HepG2 (cell line): ENCODE data around the gene EID1. TPM values are rescaled to one million over a fixed set of nuclear protein-coding genes. Genes with fewer than 3 reads are reported as not detected.

Experiments used
- ATAC-seq: fragments of 200-7000 bp; cut with Tn5 transposase; 3 replicates; pipeline ENCODE4 v1.9.1; 2020; ENCODE audit warnings: mild to moderate bottlenecking, moderate library complexity
- BruUV-seq: library from RNA; stranded (reverse); fragments of 400-500 nt; replicated peaks from 2 replicates; lab custom pipeline; 2021; lab: Mats Ljungman, UMichigan
- CTCF ChIA-PET: fragments of 300-600 bp; formaldehyde crosslinking; extraction: SDS; loops from one replicate; lab custom pipeline; 2021; ENCODE audit warnings: low total read pairs, inconsistent platforms, low intra/inter-chr PET ratio; lab: Yijun Ruan, JAX
- POLR2A ChIA-PET: fragments of 350-600 bp; sonication (Branson Sonifier 250); formaldehyde crosslinking; loops from one replicate; lab custom pipeline; 2020; ENCODE audit warnings: antibody characterized with exemption, inconsistent platforms; lab: Yijun Ruan, JAX
- DNase-seq: peaks from one replicate; pipeline ENCODE4 v3.0.0-alpha.2; 2015; ENCODE audit warnings: low spot score
- FAIRE-seq: peaks from 3 replicates; lab custom pipeline; 2011; peaks lifted over from hg19 to GRCh38; lab: Jason Lieb, UNC
- H2AFZ ChIP-seq: one replicate; pipeline ENCODE4 v1.6.1; 2011; ENCODE audit warnings: low read length, inconsistent platforms
- H3K27ac ChIP-seq: fragments of 300-600 bp; 3 replicates; pipeline ENCODE4 v1.8.0; 2011; ENCODE audit warnings: mixed run types, mild to moderate bottlenecking, mixed read lengths, low read length, inconsistent platforms; ENCODE audit not compliant: insufficient read depth; ENCODE audit errors: extremely low read length
- H3K27me3 ChIP-seq, 2 experiments: fragments of 200-600 bp in 1 of 2; 2 replicates in 1 of 2; 3 replicates in 1 of 2; pipeline versions ENCODE4 v1.6.0 to v1.8.0; 2011; ENCODE audit warnings: low read length in 2 of 2, mild to moderate bottlenecking in 2 of 2, moderate library complexity in 2 of 2, inconsistent platforms in 1 of 2; ENCODE audit not compliant: insufficient read depth in 2 of 2, control insufficient read depth in 1 of 2
- H3K36me3 ChIP-seq, 2 experiments: fragments of 200-600 bp in 1 of 2; replicated peaks in 1 of 2; 2 replicates in 1 of 2; 3 replicates in 1 of 2; pipeline versions ENCODE4 v1.5.1 to v1.8.0; 2011; ENCODE audit warnings: low read length in 2 of 2, inconsistent platforms in 1 of 2; ENCODE audit not compliant: insufficient read depth in 2 of 2, control insufficient read depth in 1 of 2
- H3K4me1 ChIP-seq: 2 replicates; pipeline ENCODE4 v1.5.1; 2012; ENCODE audit warnings: low read length, inconsistent platforms; ENCODE audit not compliant: insufficient read depth
- H3K4me2 ChIP-seq: 2 replicates; pipeline ENCODE4 v1.6.0; 2011; ENCODE audit warnings: low read depth, low read length, inconsistent platforms
- H3K4me3 ChIP-seq, 3 experiments: fragments of 200-600 bp in 1 of 3; sonication (generic), shearing (Covaris generic) in 1 of 3; replicated peaks in 1 of 3; 2 replicates each; pipeline ENCODE4 v1.5.1; 2011 to 2016; ENCODE audit warnings: low read length in 3 of 3, inconsistent platforms in 2 of 3, low read depth in 2 of 3, mild to moderate bottlenecking in 2 of 3, control low read depth in 1 of 3, mixed read lengths in 1 of 3; ENCODE audit not compliant: insufficient read depth in 1 of 3
- H3K79me2 ChIP-seq: one replicate; pipeline ENCODE4 v1.6.1; 2011; ENCODE audit warnings: low read length, inconsistent platforms; ENCODE audit not compliant: insufficient read depth
- H3K9ac ChIP-seq: 2 replicates; pipeline ENCODE4 v1.6.0; 2011; ENCODE audit warnings: mild to moderate bottlenecking, low read depth, low read length, inconsistent platforms; ENCODE audit not compliant: insufficient read depth
- H3K9me3 ChIP-seq: 2 replicates; pipeline ENCODE4 v1.5.1; 2012; ENCODE audit warnings: mild to moderate bottlenecking, low read length
- H4K20me1 ChIP-seq: 2 replicates; pipeline ENCODE4 v1.6.0; 2011; ENCODE audit warnings: inconsistent platforms, mild to moderate bottlenecking, low read length, moderate library complexity; ENCODE audit not compliant: insufficient read depth
- NCOA2 ChIP-seq: sonication (generic); formaldehyde crosslinking; IDR thresholded peaks from 2 replicates; pipeline ENCODE4 v1.8.0; 2022; ENCODE audit warnings: inconsistent platforms
- SMARCE1 ChIP-seq: fragments of 450-650 bp; IDR thresholded peaks from 2 replicates; pipeline ENCODE4 v1.6.1; 2017; ENCODE audit warnings: borderline replicate concordance
- ZNF772 ChIP-seq: sonication (generic); formaldehyde crosslinking; IDR thresholded peaks from 2 replicates; pipeline ENCODE4 v1.5.0; 2020; ENCODE audit warnings: mild to moderate bottlenecking, missing genetic modification reagents
- WGBS: methylation state at CpG from one replicate; pipeline ENCODE4 v1.1.6; 2017; ENCODE audit warnings: low lambda C conversion rate; 5-methylcytosine and 5-hydroxymethylcytosine counted together
- in situ Hi-C: cut with HindIII; loops from 2 replicates; pipeline ENCODE4 v1.10.0; 2017; ENCODE audit warnings: low pct_unique_long_range_greater_than_20kb; ENCODE audit not compliant: extremely low pct_ligation_motif_present
- intact Hi-C: fragments of 100-400 bp; cut with micrococcal nuclease; formaldehyde crosslinking; loops from one replicate; pipeline ENCODE4 v1.10.0; 2022; ENCODE audit not compliant: unreplicated experiment
- polyA plus RNA-seq, 8 experiments: library from polyadenylated mRNA; depleted of rRNA in 3 of 8; stranded (reverse) in 7 of 8; unstranded in 1 of 8; fragments of >200 nt; fragmentation: Illumina TruSeq in 4 of 8; extraction: Trizol in 4 of 8; gene quantifications; 2 replicates each; pipeline versions ENCODE4 v1.2.1 to v1.2.3, GENCODE V29; 2011 to 2016; ENCODE audit warnings: low read depth in 4 of 8, missing spikeins in 1 of 8, mixed read lengths in 1 of 8; ENCODE audit not compliant: insufficient read depth in 1 of 8
- total RNA-seq, 5 experiments: library from RNA; depleted of rRNA; stranded (reverse); fragments of >200 nt; fragmentation: Illumina TruSeq; extraction: Trizol; gene quantifications; 2 replicates each; pipeline ENCODE4 v1.2.3, GENCODE V29; 2016; ENCODE audit warnings: low read depth in 1 of 5
- TF ChIP-seq, protein P1 (sequence below), 2 experiments: fragments of 450-650 bp in 1 of 2; sonication (generic) in 1 of 2; formaldehyde crosslinking in 1 of 2; IDR thresholded peaks; 2 replicates each; pipeline versions ENCODE4 v1.6.1 to v1.8.0; 2016 to 2022; ENCODE audit warnings: antibody characterized with exemption in 1 of 2, mild to moderate bottlenecking in 1 of 2, missing genetic modification reagents in 1 of 2

The EID1 gene
- total and polyA plus RNA-seq, 2 of the 13 experiments (the other 11 are each of a cell fraction or from before 2014, with no cell fraction given): 2.2 to 5.4 TPM

DNA sequence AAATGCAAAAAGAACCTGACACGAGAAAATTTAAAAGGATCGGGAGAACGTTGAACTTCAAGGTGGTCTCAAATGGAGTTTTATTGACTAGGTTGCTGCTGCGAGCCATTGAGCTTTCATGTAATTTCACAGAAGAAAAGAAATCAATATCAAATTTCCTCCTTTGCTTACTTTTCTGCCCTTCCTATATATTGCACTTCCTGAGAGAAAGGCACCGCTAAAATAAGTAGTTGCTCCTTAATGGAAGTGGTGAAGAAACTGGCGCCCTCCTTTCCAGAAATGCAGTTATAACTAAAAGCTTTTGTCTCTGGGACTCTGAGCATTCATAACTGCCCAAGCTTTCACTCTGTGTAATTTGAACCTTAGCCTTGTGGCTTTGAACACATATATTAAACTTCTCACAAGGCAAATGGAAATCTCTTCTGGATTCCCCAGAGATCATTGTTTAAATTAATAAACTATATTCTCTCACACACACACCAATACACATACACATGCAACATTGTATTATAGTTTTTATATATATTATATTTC, 13.4 kb downstream of the EID1 start:
- Histone ChIP-seq H3K4me1 (0 out of 2 replicates have a peak, but pooled peaks cover 7% of the 10 kb centered on the region), H3K9ac (no peak overlapping the region), H3K27me3 (peaks cover 0 to 7% of the 10 kb centered on the region in 2 experiments; a peak in 1 of 5 replicates), H3K36me3 (no peaks in the 10 kb centered on the region), H4K20me1 (no peaks in the 10 kb centered on the region), H3K27ac (no peak overlapping the region), H2AFZ (no peak overlapping the region), H3K4me3 (no peak overlapping the region), H3K9me3 (no peaks in the 10 kb centered on the region), H3K79me2 (no peaks in the 10 kb centered on the region), H3K4me2 (no peak overlapping the region)
- CTCF ChIA-PET: no interaction called here
- DNase-seq (no peak), ATAC-seq (no peak), FAIRE-seq (no peak)
- POLR2A ChIA-PET: no interaction called here
- in situ Hi-C loops: no loop called here
- TF ChIP-seq ZNF772 (CRISPR knock-in tag) (no peak), SMARCE1 (no peak)
- BruUV-seq: no TSS peak
- intact Hi-C loops: no loop called here
- 11% methylated on average over 6 of the region's 6 CpGs for WGBS

DNA sequence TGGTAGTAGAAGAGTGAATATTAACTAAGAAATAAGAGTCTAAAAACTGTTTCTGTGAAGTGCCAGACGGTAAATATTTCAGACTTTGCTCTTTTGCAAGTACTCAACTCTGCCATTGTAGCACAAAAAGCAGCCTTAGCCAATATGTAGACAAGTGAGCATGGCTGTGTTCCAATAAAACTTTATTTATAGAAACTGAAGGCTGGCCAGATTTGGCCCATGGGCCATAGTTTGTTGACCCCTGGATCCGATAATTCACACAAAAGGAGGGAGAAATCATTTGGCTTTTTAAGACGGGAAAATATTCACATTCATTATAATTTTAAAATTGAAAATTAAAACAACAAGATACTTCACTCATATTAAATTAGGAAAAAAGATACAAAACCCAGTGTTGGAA, 15.4 kb downstream of the EID1 start:
- ATAC-seq: no peak
- no TSS peak for BruUV-seq
- no peaks in the 10 kb centered on the region for H3K9me3 ChIP-seq

More for the DNA sequence above, 15.4 kb downstream of the EID1 start:
- Histone ChIP-seq H3K4me3 (no peak overlapping the region), H3K27ac (no peak overlapping the region), H2AFZ (no peak overlapping the region), H3K9ac (no peak overlapping the region), H3K36me3 (no peaks in the 10 kb centered on the region), H3K79me2 (no peaks in the 10 kb centered on the region), H3K4me2 (no peak overlapping the region), H3K27me3 (peaks cover 0 to 7% of the 10 kb centered on the region in 2 experiments; a peak in 1 of 5 replicates), H3K4me1 (0 out of 2 replicates have a peak, but pooled peaks cover 9% of the 10 kb centered on the region), H4K20me1 (no peaks in the 10 kb centered on the region)
- 2% methylated on average over 3 of the region's 3 CpGs for WGBS
- POLR2A ChIA-PET: interaction anchor here (0.5 kb wide), 1 partner anchor 32 kb away, joined by 3 read pairs; no protein-coding TSS in a partner anchor
- intact Hi-C loops: no loop called here
- no peak for FAIRE-seq
- CTCF ChIA-PET: no interaction called here
- in situ Hi-C loops: no loop called here
- DNase-seq: no peak
- TF ChIP-seq, protein P1, sequence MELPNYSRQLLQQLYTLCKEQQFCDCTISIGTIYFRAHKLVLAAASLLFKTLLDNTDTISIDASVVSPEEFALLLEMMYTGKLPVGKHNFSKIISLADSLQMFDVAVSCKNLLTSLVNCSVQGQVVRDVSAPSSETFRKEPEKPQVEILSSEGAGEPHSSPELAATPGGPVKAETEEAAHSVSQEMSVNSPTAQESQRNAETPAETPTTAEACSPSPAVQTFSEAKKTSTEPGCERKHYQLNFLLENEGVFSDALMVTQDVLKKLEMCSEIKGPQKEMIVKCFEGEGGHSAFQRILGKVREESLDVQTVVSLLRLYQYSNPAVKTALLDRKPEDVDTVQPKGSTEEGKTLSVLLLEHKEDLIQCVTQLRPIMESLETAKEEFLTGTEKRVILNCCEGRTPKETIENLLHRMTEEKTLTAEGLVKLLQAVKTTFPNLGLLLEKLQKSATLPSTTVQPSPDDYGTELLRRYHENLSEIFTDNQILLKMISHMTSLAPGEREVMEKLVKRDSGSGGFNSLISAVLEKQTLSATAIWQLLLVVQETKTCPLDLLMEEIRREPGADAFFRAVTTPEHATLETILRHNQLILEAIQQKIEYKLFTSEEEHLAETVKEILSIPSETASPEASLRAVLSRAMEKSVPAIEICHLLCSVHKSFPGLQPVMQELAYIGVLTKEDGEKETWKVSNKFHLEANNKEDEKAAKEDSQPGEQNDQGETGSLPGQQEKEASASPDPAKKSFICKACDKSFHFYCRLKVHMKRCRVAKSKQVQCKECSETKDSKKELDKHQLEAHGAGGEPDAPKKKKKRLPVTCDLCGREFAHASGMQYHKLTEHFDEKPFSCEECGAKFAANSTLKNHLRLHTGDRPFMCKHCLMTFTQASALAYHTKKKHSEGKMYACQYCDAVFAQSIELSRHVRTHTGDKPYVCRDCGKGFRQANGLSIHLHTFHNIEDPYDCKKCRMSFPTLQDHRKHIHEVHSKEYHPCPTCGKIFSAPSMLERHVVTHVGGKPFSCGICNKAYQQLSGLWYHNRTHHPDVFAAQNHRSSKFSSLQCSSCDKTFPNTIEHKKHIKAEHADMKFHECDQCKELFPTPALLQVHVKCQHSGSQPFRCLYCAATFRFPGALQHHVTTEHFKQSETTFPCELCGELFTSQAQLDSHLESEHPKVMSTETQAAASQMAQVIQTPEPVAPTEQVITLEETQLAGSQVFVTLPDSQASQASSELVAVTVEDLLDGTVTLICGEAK (IDR thresholded peaks at IDR 0.05): peak; percentile 13; the same call in 1 of the 2 replicates
- TF ChIP-seq, protein P1 (CRISPR knock-in tag; IDR thresholded peaks at IDR 0.05): peak; percentile 75; the same call in 1 of the 2 replicates
- TF ChIP-seq NCOA2 (CRISPR knock-in tag): no peak
